Inflammatory macrophage treated with lipopolysaccharide for 4 hours (primary cell): ENCODE data around the gene TMEM236.
"Not testable (repeated sequence)": the region's sequence is repeated elsewhere in the genome, so short reads cannot be mapped to it uniquely, and the experiment has no call there.

Experiments
- DNase-seq: peaks from one replicate; pipeline ENCODE4 v3.0.0-alpha.2; 2020

Gene TMEM236, protein sequence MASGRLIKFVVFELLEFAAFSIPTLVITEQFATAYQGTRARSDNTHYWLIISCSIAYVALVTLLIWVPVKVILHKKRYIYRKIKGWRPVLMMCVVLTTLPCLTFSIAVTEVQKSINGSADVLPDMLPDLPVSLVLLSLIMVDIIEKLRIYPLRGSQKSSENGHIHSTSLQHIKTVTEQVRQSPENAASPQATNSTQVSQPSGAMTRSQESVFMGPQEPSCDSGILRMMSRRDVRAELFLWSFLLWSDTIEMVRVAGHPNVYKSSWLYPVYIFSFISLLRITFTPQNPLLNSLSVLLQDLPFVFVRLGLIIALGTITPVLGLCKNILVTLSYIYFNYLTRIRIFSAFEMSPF

DNA sequence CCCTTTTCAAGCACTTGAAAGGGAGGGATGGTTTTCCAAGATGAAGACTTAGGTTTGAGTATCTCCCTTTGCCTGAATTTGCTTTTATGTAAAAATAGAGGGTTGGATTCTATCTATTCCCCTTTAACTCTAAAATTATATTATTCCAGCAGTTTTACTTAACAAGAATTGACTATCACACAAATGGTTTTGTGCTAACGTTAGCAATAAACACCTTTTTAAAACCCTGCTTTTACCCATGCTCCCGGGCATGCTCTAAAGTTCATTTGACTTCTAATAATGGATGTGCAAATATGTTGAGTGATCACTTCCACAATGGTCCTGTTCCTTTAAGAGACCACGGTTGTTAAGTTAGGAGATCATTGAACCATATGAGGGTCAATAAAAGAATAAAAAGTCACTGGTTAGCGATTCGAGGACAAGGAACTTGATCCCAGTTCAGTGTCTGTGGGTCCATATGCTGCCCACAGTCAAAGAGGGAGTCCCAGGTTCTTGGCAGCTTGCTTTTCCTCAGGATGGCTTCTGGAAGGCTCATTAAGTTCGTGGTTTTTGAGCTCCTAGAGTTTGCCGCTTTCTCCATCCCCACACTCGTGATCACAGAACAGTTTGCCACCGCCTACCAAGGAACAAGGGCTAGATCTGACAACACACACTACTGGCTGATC is at the start of gene TMEM236:
Gene TMEM236 (plus strand): TSS at position 421 of the 665 bp plus-strand sequence. CDS start 95 bp downstream, at position 516.
- DNase-seq, result no peak

DNA sequence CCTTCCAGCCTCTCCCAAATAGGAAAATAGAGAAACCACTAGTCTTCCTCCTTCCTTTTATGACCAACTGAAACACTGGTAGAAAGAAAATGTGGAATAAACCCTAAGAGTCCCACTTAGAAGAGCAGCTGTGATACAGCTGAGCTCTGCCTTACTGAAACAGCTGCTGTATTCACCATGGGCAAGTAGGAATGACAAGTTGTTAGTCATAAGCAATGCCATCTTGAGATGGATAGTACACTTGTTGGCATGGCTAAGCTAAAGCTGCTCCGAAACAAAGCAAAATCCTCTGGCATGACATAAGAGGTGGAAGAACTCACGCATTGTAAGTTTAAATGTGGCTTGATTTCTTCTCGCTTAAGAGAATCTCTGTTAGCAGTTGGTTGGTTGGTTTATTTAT is 48.3 kb upstream of the TMEM236 start:
- no peak for DNase-seq

DNA sequence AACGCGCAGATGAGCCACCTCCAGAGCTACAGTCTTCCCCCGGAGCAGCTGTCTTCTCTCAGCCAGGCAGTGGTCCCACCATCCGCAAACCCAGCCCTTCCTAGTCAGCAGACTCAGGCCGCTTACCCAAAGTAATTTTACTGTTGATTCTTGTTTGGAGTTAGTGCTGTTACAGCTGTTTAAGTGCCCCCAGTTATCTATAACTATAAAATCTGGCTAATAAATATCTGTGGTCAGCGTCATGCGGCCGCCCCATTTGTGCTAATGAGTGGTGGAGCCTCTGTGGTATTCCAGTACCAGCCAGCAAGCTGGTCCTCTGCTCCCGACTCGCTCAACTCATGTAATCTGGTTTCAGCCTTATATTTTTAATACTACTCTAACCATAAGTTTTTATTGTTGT is 43.2 kb upstream of the TMEM236 start:
- no peak for DNase-seq

DNA sequence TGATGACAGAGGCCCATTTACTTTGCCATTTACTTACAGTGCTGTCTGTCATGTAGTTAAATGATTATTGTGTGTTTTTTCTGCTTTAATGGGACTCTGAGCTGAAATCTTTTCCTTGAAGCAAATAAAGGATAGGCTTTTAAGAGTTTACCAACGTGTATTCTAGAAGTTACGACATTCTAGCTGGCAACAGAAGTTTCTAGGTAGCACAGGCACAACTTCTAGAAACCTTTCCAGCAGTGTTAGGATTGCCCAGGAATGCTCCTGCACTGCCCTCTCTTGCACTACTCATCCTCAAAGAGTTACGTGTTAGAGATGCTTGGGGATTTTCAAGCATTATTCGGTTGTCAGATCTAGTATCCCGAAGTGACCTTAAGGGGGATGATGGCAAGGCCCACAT is 42.5 kb upstream of the TMEM236 start:
- DNase-seq, result no peak

DNA sequence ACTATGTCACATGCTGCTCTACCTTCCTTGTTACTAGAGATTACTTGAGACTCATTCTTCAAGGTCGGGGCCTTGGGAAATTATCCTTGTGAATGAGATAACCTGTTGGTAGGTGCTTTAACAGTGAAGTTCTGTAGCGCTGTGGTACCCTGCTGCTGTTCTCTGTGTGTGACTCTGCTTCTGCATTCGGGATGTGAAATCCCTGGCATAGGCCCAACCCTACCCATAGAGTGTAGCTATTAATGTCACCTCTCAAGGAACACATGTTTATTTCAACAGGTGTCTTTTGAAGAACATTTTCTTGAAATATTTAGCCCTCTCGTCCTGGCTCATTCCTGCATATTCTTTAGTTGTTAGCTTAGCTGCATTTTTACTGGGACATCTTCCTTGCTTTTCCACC is 41.8 kb upstream of the TMEM236 start:
- DNase-seq, result no peak

DNA sequence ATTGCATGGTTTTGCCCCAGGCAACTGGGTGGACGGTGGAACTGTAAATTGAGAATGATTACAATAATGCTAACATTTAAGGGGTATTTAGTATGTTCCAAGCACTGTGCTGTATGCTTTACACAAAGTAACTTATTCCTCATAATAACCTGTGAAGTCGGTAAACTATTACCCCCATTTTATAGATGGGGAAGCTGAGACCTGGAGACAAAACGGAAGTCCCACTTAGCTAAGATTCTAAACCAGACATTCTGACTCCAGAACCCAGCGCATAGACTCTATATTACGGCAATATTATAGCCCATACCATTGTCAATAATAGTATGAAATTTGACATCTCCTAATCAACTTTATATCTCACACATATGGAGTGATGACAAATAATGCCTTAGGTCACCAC is 39.9 kb upstream of the TMEM236 start:
- no peak for DNase-seq

DNA sequence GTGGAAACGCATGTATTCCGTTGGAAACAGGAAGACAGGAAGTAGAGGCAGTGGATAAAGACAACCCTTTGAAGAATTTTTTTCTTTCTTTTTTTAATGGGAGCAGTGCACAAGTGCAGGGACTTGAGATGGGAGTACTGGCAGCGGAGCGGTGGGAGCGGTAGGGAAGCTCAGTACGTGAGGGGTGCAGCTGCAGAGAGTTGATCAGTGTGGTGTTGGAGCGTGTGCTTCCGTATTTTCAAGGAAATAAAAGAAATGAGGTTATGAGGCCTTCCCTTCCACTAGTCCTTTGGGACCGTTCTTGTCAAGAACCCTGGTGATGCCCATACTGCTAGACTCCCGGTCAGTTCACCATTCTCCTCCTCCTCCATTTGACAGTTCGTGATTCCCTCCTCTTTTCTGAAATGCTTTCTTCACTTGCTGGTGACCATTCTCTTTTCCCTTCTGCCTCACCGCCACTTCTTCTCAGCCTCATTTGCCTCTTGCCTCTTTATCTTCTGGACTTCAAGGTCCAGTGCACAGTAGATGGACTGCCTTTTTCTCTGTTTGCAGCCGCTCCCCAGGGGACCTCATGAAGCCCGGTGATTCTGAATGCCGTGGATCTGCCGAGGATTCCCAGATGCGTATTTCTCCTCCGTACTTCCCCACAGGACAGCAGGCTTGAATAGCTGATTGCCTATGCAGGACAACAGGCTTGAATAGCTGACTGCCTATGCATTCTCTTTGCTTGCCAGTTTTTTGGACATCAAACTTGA is 39.1 kb upstream of the TMEM236 start:
- DNase-seq, result no peak

DNA sequence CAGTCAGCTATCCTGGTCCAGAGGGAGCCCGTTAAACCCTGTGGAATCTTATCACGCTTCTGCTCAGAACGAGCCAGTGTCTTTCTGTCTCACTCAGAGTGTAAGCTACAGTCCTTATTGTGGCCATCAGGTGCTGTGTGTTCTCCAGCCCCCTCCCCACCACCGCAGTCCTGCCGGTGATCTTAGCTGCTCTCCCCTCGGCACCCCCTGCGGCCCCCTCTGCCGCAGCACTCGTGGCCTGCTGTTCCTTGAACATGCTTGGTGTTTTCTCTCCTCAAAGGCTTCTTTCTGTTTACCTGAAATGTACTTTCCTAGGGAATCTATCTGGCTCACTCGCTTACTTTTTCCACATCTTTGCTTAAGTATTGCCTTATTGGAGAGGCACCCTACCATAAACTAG is 38.2 kb upstream of the TMEM236 start:
- DNase-seq, result no peak

DNA sequence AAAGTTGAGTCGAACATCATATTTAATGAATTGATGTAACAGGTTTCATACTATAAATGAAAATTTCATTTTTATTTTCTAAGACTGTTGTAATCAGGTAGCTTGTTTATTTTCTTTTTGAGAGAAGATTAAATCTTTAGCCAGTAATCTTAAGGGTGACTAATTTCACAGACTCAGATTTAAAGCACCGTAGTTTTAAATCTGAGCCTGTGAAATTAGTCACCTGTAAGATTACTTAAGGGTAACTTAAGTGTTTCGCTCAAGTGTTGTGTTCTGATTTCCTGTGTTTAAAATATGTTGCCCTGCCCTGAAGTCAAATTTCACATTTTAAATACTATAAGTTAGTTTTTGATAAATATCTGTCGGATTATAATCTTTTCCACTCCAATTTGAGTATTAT is 35.8 kb upstream of the TMEM236 start:
- DNase-seq, result no peak

DNA sequence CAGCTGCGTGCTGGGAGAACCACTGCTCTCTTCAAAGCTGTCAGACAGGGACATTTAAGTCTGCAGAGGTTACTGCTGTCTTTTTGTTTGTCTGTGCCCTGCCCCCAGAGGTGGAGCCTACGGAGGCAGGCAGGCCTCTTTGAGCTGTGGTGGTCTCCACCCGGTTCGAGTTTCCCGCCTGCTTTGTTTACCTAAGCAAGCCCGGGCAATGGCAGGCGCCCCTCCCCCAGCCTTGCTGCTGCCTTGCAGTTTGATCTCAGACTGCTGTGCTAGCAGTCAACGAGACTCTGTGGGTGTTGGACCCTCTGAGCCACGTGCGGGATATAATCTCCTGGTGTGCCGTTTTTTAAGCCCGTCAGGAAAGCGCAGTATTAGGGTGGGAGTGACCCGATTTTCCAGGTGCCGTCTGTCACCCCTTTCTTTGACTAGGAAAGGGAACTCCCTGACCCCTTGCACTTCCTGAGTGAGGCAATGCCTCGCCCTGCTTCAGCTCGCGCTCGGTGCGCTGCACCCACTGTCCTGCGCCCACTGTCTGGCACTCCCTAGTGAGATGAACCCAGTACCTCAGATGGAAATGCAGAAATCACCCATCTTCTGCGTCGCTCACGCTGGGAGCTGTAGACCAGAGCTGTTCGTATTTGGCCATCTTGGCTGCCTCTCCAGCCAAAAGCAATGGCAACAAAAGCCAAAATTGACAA is 29.5 kb upstream of the TMEM236 start:
- DNase-seq, result not testable (repeated sequence)

DNA sequence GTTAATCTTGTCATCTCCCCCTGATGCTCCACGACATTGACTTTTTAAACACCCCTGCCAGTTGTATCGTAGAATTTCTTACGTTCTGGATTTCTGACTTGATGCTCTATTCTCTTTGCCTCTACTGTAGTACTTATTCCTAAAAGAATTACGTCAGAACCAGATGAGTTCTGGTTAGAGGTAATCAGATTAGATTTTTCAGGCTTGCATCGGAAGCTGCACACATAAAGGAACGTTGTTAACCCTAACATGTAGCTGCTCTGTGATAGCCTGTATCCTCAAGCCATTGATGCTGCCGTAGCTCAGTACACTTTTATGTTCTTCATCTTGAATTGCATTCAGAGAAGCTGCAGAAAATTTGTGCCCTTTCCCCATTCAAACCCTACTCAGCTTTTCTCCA is 26.3 kb upstream of the TMEM236 start:
- no peak for DNase-seq

DNA sequence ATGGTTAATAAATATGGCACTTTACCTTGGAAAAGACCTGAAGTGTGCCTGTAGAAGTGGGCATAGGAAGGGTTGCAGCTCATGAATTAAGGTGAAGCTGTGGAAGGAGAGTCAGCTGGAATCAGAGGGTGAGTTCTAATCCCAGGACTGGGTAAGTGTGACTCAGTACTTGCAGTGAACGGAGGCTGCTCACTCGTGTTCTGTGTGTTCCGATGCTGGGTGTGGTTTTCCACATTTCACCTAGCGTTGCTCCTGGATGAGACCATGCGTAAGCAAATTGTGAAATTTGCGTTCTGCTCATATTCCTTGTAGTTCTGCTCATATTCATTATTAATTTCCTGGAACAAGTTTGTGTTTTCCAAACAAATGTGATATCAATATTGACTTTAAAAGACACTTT is 22.4 kb upstream of the TMEM236 start:
- no peak for DNase-seq

DNA sequence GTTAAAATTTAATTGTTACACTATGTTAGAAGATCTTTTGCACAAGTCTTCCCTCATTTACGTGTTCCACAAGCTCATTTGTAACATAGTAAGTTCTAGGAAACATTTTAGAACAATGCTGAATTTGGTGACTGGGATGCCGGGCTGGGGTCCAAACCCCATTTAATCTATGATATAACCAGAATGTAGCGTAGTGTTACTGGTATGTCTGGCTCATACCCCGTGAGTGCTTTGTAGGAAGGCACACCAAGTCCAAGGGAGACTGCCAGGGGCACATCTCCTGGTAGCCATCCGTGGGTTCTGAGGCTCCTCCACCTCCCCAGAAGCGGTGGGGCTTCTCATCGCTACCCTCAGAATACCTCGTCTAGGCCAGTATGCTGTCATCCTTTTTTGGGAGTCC is 21.3 kb upstream of the TMEM236 start:
- no peak for DNase-seq

DNA sequence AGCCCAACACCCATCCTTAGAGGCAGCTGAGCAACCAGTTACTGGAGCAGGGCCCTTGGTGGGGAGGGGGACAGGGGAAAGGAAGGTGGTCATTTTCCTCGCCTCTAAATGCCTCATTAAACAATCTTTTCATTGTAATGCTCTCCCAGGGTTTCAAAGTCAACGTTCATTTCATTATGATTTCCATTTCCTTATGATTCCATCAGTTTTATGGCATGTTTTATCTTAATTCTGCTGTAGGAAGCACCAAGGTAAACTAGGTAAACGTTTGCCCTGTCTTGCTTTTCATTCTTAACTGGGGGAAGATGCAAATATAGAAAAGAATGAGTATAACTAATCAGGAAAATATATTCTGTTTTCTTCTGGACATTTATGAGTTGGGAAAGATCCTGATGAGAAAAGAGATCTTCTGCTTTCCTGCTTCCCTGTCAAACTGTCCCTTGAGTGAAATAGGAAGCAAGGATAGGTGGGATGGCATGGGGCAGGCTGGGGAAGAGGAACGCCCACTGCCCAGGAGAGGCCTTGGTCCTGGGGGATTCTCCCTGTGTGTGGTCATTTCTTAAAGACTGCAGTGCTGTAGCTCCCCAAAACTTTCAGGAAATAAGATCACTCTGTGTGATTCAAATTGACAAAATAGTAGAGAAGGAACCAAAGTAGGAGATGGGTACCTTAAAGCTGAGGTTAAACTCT is 20.5 kb upstream of the TMEM236 start:
- DNase-seq, result no peak

DNA sequence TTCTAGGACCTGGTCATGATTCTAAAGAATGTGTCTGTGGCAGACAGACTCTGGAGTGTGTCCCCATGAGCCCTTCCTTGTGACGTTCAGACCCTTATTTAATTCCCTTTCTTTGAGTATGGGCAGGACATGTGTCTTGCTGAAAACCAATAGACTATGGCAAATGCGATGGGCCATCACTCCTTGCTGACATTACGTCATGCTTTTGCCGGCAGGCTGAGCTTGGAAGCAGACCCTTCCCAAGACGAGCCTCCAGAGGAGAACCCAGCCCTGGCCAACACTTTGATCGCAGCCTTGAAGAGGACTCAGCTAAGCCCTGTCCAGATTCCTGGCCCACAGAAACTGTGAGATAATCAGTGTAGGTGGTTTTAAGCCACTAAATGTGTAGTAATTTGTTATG is 18.4 kb upstream of the TMEM236 start:
- no peak for DNase-seq

DNA sequence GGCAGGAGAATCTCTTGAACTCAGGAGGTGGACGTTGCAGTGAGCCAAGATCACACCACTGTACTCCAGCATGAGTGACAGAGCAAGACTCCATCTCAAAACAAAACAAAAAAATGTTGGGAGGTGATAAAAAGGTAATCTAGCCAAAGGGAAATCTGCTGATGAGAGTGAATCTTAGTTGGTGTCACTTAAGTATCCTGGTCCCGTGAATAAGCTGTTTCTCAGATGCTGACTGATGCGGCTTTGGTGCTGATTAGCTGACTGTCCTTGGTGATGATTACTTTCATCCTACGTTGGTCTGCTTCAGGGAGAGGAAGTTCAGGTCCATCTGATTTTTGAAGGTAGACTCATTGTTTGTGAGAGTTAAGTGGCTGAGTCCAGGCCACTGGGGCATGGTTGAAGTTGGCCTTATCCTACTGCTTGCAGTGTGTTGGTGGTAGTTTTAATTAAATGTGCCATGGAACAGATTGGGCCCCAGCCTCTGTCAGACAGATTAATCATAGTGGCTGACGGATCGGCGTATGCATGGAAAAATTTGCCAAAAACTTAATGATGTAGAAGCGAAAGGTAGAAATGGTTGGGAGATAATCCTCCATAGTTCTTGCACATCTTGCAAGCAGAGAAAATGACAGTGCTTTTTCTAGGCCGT is 17.4 kb upstream of the TMEM236 start:
- no peak for DNase-seq

DNA sequence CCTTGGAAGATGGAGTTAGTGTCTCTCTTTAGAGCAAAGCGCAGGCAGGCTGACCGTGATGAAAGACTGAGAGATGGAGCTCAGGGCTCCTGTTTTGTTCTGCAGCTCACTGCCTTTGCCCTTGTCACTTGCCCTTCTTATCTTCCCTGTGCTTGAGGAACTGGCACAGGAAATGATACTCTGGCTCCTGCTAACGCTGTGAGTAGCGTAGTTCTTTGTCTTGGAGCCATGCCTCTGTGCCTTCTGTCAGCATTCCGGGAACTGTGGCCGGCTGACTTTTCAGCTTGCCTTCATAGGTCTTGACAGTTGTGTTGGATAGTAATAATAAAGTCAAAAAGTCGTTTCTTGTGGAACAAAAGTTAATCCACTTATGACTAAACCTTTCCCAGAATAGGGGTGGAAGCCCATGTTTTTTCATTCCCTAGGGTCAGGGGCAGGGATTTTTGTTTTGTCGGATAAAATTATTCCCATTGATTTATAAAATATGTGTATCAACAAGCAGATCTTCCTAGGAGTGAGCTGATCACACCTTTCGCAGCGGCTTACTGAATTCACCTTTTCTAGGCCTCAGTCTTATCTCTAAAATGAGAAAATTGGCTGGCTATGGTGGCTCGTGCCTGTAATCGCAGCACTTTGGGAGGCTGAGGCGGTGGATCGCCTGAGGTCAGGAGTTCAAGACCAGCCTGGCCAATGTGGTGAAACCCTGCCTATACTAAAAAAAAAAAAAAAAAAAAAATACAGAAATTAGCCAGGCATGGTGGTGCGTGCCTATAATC is 16.6 kb upstream of the TMEM236 start:
- DNase-seq, result no peak

DNA sequence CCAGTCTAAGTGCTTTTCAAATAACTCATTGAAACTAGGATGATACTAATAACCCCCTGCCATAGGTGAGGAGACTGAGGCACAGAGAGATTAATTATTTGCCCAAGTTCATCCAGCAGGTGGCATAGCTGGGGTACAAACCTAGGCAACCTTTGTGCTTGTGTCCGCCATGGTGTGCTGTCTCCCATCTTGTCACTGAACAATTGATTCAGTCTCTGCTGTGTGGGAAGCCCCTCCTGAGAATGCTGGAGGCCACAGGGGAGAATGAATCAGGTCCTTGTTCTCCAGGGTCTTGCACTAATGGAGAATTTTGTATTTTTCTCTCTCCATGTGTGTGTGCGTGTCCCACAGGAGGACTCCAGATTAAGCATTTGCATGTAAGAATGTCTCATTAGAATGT is 15.8 kb upstream of the TMEM236 start:
- no peak for DNase-seq

DNA sequence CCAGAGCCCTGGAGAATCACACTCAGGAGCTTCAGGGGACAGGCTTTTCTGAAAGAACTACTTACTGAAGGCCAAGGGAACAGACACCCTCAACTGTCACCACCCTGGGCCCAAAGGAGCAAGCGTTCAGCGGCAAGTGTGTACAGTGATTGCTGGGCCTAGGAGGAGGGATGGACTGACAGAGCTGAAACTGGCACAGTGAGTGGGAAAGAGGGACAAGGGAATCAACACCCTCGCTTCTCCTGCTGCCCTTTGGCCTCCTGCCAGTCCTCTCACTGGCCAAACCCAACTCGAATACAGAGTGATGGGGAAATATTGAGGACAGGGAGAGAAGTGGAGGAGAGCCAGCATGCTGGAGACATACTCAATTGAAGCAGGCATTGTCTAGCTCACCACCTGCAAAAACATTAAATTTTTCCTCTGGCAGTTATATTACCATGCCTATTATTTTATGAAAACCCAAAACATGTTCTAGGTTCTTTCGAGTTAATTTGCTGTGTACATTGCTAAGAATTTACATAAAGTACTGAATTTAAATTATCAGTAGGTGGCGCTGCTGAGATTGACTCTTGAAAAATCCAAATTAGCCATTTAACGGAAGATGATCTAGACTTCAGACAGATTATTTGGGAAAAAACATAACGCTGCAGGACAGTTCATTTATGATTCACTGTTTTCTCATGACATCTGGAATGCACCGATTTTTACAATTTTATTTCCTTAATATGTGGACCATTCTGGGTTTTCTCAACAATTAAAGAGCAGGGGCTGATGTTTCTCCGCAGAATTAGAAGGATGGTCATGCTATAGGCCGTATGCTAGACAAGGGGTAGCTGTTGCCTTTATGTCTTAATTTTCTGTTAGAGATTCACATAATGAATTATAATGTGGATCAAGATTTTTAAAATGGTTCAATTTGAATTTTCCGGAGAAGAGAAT is 14.7 kb upstream of the TMEM236 start:
- peak; percentile 64 for DNase-seq

DNA sequence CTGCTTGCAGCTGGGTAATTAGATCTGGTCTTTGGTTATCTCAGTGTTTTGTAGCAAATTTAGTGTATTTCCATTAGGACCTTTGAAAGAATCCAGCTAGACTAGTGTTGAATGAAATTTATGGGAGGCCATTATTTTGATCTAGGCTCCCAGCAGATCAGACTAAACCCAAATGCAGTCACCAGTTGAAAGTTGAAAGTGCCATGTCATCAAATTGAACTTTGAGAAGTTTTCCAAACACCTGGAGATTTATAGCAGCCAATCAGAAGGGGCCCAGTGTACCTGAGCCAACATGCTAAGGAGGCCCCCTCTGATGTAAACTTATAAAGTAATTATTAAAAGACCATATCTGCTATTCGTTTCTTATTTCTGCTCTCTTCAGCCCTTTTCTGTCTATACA is 11.3 kb upstream of the TMEM236 start:
- no peak for DNase-seq
